DMS153 treated with DMSO at 0.1 percent for 48 hours (cell line): ENCODE data around the gene LGI1.

Experiments
- DNase-seq: peaks from one replicate; lab custom pipeline; 2025; ENCODE audit not compliant: unreplicated experiment; lab: John Stamatoyannopoulos, UW

Gene LGI1

GRCh38 chr10:93844979-93845626 is 87.4 kb downstream of the LGI1 start:
- DNase-seq: no peak
